HG02642 (cell line): Measurements from ENCODE around the gene KAT5.
"Not testable (repeated sequence)": the region's sequence is repeated elsewhere in the genome, so short reads cannot be mapped to it uniquely, and the experiment has no call there.

Experiments used
- ATAC-seq: cut with Tn5 transposase; IDR thresholded peaks from one replicate; pipeline ENCODE4 v1.9.1; 2021; ENCODE audit warnings: mild to moderate bottlenecking; ENCODE audit not compliant: unreplicated experiment, poor library complexity

The KAT5 gene

DNA sequence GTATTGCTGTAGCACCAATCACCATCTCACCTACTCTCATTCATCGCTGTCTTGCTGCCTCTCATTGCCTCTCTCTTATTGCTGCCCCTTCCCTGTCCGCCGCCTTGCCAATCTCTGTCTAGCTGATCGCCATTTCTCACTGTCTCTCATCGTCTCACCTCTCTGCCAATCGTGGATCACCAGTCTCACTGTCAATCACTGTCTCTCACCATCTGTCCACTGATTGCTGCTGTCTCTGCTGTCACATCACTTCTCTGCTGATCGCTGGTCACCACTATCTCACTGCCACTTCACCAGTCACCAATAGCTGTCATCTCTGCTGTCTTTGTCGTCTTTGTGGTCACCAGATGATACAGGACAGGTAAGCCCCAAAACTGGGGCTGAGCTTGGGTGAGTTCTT, 29.1 kb downstream of the KAT5 start:
- ATAC-seq = no peak

DNA sequence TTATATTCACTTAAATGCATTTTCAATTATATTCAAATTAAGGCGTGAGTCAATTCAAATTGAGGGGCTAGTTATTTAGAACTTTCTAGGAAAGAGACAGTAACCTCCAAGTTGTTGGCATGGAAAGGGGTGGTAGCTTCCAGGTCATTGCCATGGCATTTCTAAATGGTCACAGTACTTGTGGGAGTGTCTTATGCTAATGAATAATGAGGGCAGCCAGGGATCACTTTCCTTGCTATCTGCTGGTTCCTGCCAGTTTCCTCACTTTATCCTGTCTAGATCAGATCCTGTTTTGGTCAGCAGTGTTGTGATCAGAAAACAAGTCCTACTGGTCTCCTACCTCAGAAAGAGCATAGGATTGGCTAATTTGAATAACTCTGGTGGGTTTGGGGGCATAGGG, 30.3 kb downstream of the KAT5 start:
- ATAC-seq = no peak

DNA sequence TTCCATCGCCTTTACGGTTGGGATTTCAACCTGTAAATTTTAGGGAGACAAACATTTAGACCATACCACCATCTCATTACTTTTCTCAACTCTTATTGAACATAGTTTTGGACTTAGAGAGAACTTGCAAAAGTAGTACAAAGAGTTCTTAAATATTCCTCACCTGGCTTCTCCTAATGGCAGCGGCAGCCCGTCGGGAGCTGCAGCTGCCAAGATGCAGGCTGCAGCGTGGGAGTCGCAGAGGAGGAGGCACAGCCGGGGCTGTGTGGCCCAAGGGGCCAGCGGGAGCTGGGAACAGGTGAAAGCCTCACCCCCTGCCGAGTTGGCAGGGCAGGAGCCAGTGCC, 31.6 kb downstream of the KAT5 start:
- ATAC-seq = no peak

DNA sequence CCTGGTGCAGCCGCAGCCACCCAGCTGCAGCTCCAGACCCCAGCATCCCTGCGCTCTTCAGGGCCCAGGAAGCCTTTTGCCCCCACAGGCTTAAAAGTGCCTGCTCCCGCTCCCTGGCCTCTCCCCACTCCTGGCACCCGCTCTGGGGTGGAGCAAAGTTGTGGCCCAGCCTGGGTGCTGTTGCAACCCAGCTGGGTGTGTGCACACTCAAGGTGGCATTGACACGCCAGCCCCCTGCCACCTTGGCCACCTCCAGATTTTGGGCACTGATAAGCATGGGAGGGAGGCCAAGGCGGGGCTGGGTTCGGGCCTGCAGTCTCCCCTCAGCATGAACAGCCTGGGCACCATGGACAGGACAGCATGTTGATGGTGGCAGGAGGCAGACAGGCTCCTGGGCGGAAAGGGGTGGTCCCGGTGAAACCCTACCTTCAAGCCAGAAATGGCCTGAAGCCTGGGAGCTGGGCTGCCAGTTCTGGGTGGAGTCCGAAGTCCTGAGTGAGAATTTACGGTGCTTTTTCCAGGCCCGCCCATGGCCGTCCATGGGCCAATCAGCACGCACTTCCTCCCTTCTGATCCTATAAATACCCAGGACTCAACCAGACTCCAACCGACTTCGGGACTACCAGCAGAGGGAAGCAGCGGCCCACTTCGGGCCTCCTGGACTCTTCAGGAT, 32.1 kb downstream of the KAT5 start:
- ATAC-seq = no peak

DNA sequence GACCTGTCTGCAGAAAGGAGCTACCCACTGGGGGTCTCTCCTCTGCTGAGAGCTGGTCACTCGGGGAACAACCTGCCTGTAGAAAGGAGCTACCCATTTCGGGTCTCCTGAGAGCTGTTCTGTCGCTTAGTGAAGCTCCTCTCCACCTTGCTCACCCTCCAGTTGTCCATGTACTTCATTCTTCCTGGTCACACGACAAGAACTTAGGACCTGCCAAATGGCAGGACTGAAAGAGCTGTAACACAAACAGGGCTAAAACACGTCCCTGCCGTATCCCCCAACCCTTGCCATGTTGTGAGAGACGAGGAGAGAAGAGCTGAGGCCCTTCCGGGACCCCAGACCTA, 32.6 kb downstream of the KAT5 start:
- no peak for ATAC-seq

DNA sequence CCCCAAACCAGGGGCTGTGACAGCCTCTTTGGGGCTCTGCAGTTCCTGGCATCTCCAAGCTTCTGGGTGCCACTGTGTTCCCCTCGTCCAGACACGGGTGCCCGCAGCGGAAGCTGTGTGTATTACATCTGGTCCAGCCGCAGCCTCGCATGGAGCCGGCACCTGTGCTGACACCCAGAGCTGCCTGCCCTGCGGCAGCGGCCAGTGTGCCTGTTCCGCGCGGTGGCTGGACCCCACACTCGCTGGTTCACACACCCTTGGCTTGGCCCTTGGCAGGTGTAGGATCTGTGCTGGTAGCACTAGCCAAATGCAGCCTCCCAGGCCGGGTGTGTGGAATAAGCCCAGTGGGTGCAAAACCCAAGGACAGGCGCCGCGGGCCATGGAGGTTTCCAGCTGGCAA, 33.0 kb downstream of the KAT5 start:
- no peak for ATAC-seq

DNA sequence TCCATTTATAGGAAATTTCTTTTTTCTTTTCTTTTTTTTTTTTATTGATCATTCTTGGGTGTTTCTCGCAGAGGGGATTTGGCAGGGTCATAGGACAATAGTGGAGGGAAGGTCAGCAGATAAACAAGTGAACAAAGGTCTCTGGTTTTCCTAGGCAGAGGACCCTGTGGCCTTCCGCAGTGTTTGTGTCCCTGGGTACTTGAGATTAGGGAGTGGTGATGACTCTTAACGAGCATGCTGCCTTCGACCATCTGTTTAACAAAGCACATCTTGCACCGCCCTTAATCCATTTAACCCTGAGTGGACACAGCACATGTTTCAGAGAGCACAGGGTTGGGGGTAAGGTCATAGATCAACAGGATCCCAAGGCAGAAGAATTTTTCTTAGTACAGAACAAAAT, 50.1 kb downstream of the KAT5 start:
- ATAC-seq = not testable (repeated sequence)

DNA sequence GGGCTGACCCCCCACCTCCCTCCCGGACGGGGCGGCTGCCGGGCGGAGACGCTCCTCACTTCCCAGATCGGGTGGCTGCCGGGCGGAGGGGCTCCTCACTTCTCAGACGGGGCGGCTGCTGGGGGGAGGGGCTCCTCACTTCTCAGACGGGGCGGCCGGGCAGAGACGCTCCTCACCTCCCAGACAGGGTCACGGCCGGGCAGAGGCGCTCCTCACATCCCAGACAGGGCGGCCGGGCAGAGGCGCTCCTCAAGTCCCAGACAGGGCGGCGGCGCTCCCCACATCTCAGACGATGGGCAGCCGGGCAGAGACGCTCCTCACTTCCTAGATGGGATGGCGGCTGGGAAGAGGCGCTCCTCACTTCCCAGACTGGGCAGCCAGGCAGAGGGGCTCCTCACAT, 50.8 kb downstream of the KAT5 start:
- ATAC-seq = not testable (repeated sequence)

DNA sequence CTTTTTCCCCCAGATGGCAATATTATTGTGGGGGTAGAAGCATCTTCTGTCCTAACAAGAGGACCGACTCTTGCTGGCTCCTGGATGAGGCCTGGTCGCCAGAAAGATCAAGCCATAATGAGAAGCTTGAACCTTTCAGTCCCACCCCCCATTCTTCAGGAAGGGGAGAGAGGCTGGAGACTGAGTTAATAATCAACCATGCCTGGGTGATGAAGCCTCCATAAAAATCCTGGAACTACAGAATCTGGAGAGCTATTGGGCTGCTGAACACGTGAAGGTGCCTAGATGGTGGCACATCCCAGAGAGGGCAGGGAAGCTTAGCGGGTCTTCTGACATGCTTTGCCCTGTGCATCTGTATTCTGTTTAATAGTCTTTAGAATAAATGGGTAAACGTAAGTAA, 52.4 kb downstream of the KAT5 start:
- ATAC-seq = no peak

DNA sequence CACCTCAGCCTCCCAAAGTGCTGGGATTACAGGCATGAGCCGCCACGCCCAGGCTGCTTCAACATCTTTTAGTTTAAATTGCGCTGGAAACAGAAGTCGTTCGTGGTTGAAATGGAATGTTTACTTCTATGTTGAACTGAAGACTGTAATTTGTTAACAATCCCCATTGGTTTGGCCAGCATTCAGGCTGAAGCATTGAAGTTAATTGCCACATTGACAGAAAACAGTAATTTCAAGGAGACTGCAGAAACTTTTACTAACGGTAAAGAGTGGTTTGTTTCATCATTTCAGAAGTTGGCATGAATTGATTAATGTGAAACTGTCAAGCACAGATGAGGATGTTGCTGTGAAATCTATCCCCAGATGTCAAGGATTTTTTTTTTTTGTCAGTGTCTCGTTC, 54.5 kb downstream of the KAT5 start:
- ATAC-seq = no peak

DNA sequence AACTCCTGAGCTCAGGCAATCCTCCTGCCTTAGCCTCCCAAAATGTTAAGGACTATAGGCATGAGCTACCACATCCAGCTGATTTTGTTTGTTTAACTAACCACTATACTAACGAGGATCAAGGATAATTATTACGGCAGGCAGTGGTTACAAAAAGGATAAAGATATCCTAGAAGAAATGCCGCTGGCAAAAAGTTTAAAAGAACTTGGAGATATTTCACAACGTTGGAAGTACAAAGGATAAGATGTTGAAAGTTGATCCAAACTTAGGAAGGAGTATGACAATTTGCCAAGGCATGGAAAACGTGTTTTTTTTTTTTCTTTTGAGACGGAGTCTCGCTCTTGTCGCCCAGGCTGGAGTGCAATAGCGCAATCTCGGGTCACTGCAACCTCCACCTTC, 55.4 kb downstream of the KAT5 start:
- ATAC-seq = no peak

DNA sequence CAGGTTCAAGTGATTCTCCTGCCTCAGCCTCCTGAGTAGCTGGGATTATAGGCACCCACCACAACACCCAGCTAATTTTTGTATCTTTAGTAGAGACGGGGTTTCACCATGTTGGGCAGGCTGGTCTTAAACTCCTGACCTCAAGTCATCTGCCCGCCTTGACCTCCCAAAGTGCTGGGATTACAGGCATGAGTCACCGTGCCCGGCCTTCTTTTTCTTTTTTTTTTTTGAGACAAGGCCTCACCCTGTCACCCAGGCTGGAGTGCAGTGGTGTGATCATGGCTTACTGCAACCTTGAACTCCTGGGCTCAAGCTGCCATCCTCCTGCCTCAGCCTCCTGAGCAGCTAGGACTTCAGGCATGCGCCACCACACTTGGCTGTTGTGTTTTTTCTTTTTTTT, 55.8 kb downstream of the KAT5 start:
- not testable (repeated sequence) for ATAC-seq
